SK-N-SH (cell line): ENCODE measurements around the gene UTY.

ENCODE experiments used
- EP300 ChIP-seq, 2 experiments: IDR thresholded peaks; 2 replicates each; pipeline versions ENCODE4 v1.4.0 to v1.6.1; 2012; ENCODE audit warnings: borderline replicate concordance in 1 of 2, low read depth in 1 of 2, low read length in 1 of 2
- FOXJ3 ChIP-seq: sonication (generic); formaldehyde crosslinking; IDR thresholded peaks from 2 replicates; pipeline ENCODE4 v1.5.1; 2020; ENCODE audit warnings: mild to moderate bottlenecking, missing genetic modification reagents
- POLR2AphosphoS5 ChIP-seq: IDR thresholded peaks from 2 replicates; pipeline ENCODE4 v1.6.1; 2012; ENCODE audit warnings: low read depth, low read length
- RAD21 ChIP-seq: IDR thresholded peaks from 2 replicates; pipeline ENCODE4 v1.6.1; 2012; ENCODE audit warnings: mild to moderate bottlenecking, low read length
- YY1 ChIP-seq: IDR thresholded peaks from 2 replicates; pipeline ENCODE4 v1.4.0; 2012; ENCODE audit warnings: low read depth, mild to moderate bottlenecking
- TF ChIP-seq, protein P1 (sequence below): fragments of 200-600 bp; sonication (generic); IDR thresholded peaks from 2 replicates; pipeline ENCODE4 v1.6.1; 2017; ENCODE audit warnings: antibody characterized with exemption, mild to moderate bottlenecking, moderate library complexity

DNA sequence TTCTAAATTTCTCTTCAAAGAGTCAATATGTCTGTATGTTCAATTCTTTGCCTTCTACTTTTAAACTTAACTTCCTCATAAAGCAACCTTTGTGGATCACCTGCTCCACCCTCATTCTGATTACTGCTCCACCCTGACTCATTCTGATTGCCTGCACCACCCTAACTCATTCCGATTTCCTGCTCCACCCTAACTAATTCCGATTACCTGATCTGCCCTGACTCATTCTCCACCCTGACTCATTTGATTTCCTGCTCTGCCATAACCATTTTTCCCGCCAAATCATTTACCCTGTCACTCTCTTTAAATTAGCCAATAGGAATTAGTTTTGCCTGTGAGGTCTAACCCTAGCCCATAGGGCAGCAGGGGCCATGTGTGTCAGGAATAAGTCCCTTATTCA lies 50.3 kb downstream of the UTY start:
- TF ChIP-seq, protein P1, sequence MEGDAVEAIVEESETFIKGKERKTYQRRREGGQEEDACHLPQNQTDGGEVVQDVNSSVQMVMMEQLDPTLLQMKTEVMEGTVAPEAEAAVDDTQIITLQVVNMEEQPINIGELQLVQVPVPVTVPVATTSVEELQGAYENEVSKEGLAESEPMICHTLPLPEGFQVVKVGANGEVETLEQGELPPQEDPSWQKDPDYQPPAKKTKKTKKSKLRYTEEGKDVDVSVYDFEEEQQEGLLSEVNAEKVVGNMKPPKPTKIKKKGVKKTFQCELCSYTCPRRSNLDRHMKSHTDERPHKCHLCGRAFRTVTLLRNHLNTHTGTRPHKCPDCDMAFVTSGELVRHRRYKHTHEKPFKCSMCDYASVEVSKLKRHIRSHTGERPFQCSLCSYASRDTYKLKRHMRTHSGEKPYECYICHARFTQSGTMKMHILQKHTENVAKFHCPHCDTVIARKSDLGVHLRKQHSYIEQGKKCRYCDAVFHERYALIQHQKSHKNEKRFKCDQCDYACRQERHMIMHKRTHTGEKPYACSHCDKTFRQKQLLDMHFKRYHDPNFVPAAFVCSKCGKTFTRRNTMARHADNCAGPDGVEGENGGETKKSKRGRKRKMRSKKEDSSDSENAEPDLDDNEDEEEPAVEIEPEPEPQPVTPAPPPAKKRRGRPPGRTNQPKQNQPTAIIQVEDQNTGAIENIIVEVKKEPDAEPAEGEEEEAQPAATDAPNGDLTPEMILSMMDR = no peak
- no peak for TF ChIP-seq RAD21
- no peak for TF ChIP-seq YY1
- no peak for TF ChIP-seq POLR2AphosphoS5
- no peak for TF ChIP-seq FOXJ3 (CRISPR knock-in tag)
- TF ChIP-seq EP300 (IDR thresholded peaks at IDR 0.05; ENCODE audit: borderline replicate concordance in 1 of 2, low read depth in 1 of 2, low read length in 1 of 2) = no peak
